Brain pericyte (primary cell): Measurements from ENCODE around the gene LENG1.

Experiments used
- DNase-seq: peaks from one replicate; pipeline ENCODE4 v3.0.0-alpha.2; 2012; ENCODE audit warnings: low read depth, low spot score

The LENG1 gene

GRCh38 chr19:54109651-54110050, 49.9 kb downstream of the LENG1 start:
- no peak for DNase-seq

- DNase-seq: no peak
Observed at GRCh38 chr19:54108496-54108895, 51.0 kb downstream of the LENG1 start.

- no peak for DNase-seq
Observed at GRCh38 chr19:54107876-54108490, 51.5 kb downstream of the LENG1 start.

GRCh38 chr19:54106716-54107115, 52.8 kb downstream of the LENG1 start:
- no peak for DNase-seq

- DNase-seq: no peak
Observed at GRCh38 chr19:54105796-54106195, 53.7 kb downstream of the LENG1 start.
